Epidermal melanocyte (primary cell): ENCODE results near the gene SELENOW.

Experiments used
- DNase-seq: peaks from one replicate; pipeline ENCODE4 v3.0.0; 2011; ENCODE audit warnings: low spot score; ENCODE audit not compliant: insufficient read length

Gene SELENOW

GRCh38 chr19:47820410-47820809 is 41.9 kb downstream of the SELENOW start:
- DNase-seq = no peak

GRCh38 chr19:47821460-47822020 is 43.0 kb downstream of the SELENOW start, which contains the start of gene CRX:
TSS of gene CRX (plus strand) at chr19:47821937. CDS start at chr19:47834444, 12,507 bp downstream.
- DNase-seq = no peak

- no peak for DNase-seq
Observed at GRCh38 chr19:47824396-47824795, 45.9 kb downstream of the SELENOW start.

GRCh38 chr19:47826800-47827199 is 48.3 kb downstream of the SELENOW start:
- no peak for DNase-seq

GRCh38 chr19:47832723-47833122 is 54.2 kb downstream of the SELENOW start:
- no peak for DNase-seq
